Esophagus muscularis mucosa (tissue), 4 donors: ENCODE measurements around the gene CCSAP. TPM values are rescaled to one million over a fixed set of nuclear protein-coding genes. Genes with fewer than 3 reads are reported as not detected.
A peak's percentile ranks its signal among the peaks of the same experiment; 100 is the strongest.
"Not testable (repeated sequence)": the region's sequence is repeated elsewhere in the genome, so short reads cannot be mapped to it uniquely, and the experiment has no call there.

Source experiments
- DNase-seq: peaks from one replicate; pipeline ENCODE4 v3.0.0-alpha.2; 2017; ENCODE audit errors: extremely low spot score
- H3K27ac ChIP-seq, 4 donors: fragments of 200-600 bp; sonication (generic); replicated peaks in 1 of 4; 1 replicate in 3 of 4; 2 replicates in 1 of 4; pipeline ENCODE4 v1.5.1; 2016 to 2019; ENCODE audit warnings: mild to moderate bottlenecking in 1 of 4
- H3K27me3 ChIP-seq, 4 donors: fragments of 200-600 bp; sonication (generic); one replicate each; pipeline versions ENCODE4 v1.5.1 to v1.6.0; 2016 to 2019
- H3K36me3 ChIP-seq, 4 donors: fragments of 200-600 bp; sonication (generic); one replicate each; pipeline ENCODE4 v1.5.1; 2016 to 2019
- H3K4me1 ChIP-seq, 4 donors: fragments of 200-600 bp; sonication (generic); one replicate each; pipeline ENCODE4 v1.5.1; 2016 to 2019
- H3K4me3 ChIP-seq, 4 donors: fragments of 200-600 bp; sonication (generic); 1 replicate in 2 of 4; 2 replicates in 2 of 4; pipeline ENCODE4 v1.5.1; 2016 to 2019; ENCODE audit warnings: mild to moderate bottlenecking in 4 of 4, moderate library complexity in 1 of 4
- H3K9me3 ChIP-seq, 4 donors: fragments of 200-600 bp; sonication (generic); 1 replicate in 3 of 4; 2 replicates in 1 of 4; pipeline ENCODE4 v1.5.1; 2016 to 2019
- CTCF ChIP-seq, 3 experiments: fragments of 200-600 bp in 2 of 3; fragments of 450-650 bp in 1 of 3; sonication (generic) in 2 of 3; IDR thresholded peaks; one replicate each; pipeline ENCODE4 v1.5.1; 2017 to 2019; ENCODE audit warnings: antibody characterized with exemption in 3 of 3, mild to moderate bottlenecking in 2 of 3, moderate library complexity in 1 of 3
- EP300 ChIP-seq: sonication (generic); formaldehyde crosslinking; IDR thresholded peaks from one replicate; pipeline ENCODE4 v1.6.1; 2017; ENCODE audit warnings: antibody characterized with exemption
- POLR2A ChIP-seq: fragments of 450-650 bp; IDR thresholded peaks from one replicate; pipeline ENCODE4 v1.6.1; 2017; ENCODE audit warnings: antibody characterized with exemption, moderate library complexity, mild to moderate bottlenecking, low read depth
- POLR2AphosphoS5 ChIP-seq, 2 donors: sonication (generic); formaldehyde crosslinking; IDR thresholded peaks; one replicate each; pipeline ENCODE4 v1.6.1; 2017; ENCODE audit warnings: antibody characterized with exemption in 2 of 2
- WGBS: methylation state at CpG from one replicate; pipeline ENCODE4 v1.1.5; 2018; 5-methylcytosine and 5-hydroxymethylcytosine counted together
- intact Hi-C: fragments of 100-400 bp; cut with DNase I; formaldehyde crosslinking; loops from one replicate; pipeline ENCODE4 v1.15.1; 2023
- total RNA-seq, 4 donors: library from RNA; depleted of rRNA; stranded (reverse); fragments of >200 nt; gene quantifications; one replicate each; pipeline versions ENCODE4 v1.1.0 to v1.2.1, GENCODE V29; 2016

Gene CCSAP
- total RNA-seq, 4 donors from 2014 or later: 4.1 to 5.1 (median 4.7) TPM

- H3K27me3 ChIP-seq: no peaks in the 10 kb centered on the region
- intact Hi-C loops: no loop called here
- peaks cover 0 to 10% (median 0%) of the 10 kb centered on the region in 4 donors for H3K36me3 ChIP-seq
- DNase-seq: no peak
- peaks cover 8 to 29% (median 26%) of the 10 kb centered on the region in 4 donors for H3K4me1 ChIP-seq
- no peak overlapping the region for H3K4me3 ChIP-seq
- H3K9me3 ChIP-seq: peaks cover 0 to 4% (median 0%) of the 10 kb centered on the region in 4 donors
- H3K27ac ChIP-seq: no peak overlapping the region
- 94% methylated on average over 4 of the region's 4 CpGs for WGBS
- TF ChIP-seq POLR2AphosphoS5 (IDR thresholded peaks at IDR 0.05): no peak
- TF ChIP-seq CTCF (IDR thresholded peaks at IDR 0.05): no peak
- TF ChIP-seq EP300: no peak
- no peak for TF ChIP-seq POLR2A
Observed at GRCh38 chr1:229339086-229339485, 3.8 kb downstream of the CCSAP start.

DNA sequence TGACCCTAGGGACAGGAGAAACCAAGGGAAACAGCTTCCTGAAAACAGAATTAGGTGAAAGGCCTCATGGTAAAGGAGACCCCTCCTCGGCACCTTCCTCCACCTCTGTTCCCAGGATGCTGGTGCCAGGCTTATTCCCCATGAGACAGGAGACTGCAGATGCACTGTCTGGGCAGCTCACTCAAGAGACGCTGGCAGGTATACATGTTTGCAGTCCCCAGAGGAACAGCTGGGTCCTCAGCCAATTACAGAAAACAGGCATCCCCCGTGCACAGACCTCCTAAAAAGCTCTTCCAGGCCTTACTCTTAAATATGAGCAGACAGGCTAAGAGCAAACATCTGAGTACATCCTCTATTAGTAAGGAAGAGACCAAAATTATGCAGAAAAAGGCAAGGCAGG, 6.5 kb downstream of the CCSAP start:
- WGBS: 84% methylated on average over 3 of the region's 3 CpGs
- Histone ChIP-seq H3K27ac (no peak overlapping the region), H3K36me3 (peaks cover 0 to 10% (median 0%) of the 10 kb centered on the region in 4 donors), H3K9me3 (peaks cover 0 to 4% (median 0%) of the 10 kb centered on the region in 4 donors), H3K4me1 (peaks cover 3 to 10% (median 8%) of the 10 kb centered on the region in 4 donors), H3K4me3 (no peak overlapping the region), H3K27me3 (no peaks in the 10 kb centered on the region)
- TF ChIP-seq POLR2A: no peak
- TF ChIP-seq POLR2AphosphoS5 (IDR thresholded peaks at IDR 0.05): no peak
- no peak for TF ChIP-seq EP300
- TF ChIP-seq CTCF (IDR thresholded peaks at IDR 0.05): no peak
- intact Hi-C loops: no loop called here
- DNase-seq: no peak

DNA sequence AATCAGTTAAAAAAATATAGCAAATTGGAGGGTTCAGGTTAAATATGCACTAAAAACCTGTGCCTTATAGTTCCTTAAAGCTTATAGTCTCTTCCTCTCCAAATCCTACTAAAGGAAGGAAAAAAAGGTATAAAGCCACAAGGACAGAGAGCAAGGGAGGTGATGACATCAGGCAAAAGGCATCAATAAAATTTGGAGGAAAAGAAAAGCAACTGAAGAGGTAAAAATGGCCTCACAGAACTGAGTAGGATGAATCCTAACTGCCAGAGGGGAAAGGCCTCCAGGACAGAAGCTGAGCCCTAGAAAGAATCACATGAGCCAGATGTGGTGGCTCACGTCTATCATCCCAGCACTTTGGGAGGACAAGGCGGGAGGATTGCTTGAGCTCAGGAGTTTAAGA, 8.1 kb downstream of the CCSAP start:
- H3K36me3 ChIP-seq: peaks cover 0 to 15% (median 0%) of the 10 kb centered on the region in 4 donors
- H3K4me3 ChIP-seq: no peak overlapping the region
- no peaks in the 10 kb centered on the region for H3K4me1 ChIP-seq
- H3K9me3 ChIP-seq: peaks cover 0 to 4% (median 0%) of the 10 kb centered on the region in 4 donors
- no peaks in the 10 kb centered on the region for H3K27me3 ChIP-seq
- no peak overlapping the region for H3K27ac ChIP-seq
- 90% methylated on average over 2 of the region's 2 CpGs for WGBS
- DNase-seq: no peak
- intact Hi-C loops: no loop called here
- no peak for TF ChIP-seq POLR2AphosphoS5 (IDR thresholded peaks at IDR 0.05)

DNA sequence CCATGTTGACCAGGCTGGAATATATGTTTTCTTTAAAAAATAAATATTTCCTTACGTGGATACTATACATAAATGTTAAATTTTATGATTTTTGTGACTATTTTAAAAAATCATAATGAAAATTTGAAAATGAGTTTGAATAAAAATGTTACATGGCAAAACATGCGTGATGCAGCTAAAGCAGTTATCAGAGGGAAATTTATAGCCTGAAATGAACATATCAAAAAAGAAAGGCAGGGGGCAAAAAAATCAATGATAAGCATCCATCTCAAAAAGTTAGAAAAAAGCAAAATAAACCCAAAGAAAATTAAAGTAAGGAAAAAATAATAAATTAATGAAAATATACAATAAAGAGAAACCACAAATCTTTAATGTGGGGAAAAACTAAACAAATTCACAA, 8.6 kb downstream of the CCSAP start:
- Histone ChIP-seq H3K4me1 (no peaks in the 10 kb centered on the region), H3K4me3 (no peak overlapping the region), H3K27ac (no peak overlapping the region), H3K27me3 (no peaks in the 10 kb centered on the region), H3K36me3 (peaks cover 0 to 18% (median 0%) of the 10 kb centered on the region in 4 donors), H3K9me3 (peaks cover 0 to 4% (median 0%) of the 10 kb centered on the region in 4 donors)
- no peak for DNase-seq
- intact Hi-C loops: no loop called here
- no peak for TF ChIP-seq CTCF (IDR thresholded peaks at IDR 0.05)
- TF ChIP-seq POLR2A: no peak
- TF ChIP-seq EP300: no peak
- TF ChIP-seq POLR2AphosphoS5 (IDR thresholded peaks at IDR 0.05): no peak
- 69% methylated on average over 2 of the region's 2 CpGs for WGBS

- no peaks in the 10 kb centered on the region for H3K27me3 ChIP-seq
- no peak overlapping the region for H3K4me3 ChIP-seq
- TF ChIP-seq POLR2AphosphoS5 (IDR thresholded peaks at IDR 0.05) (no peak), EP300 (no peak), POLR2A (no peak)
- peaks cover 0 to 5% (median 0%) of the 10 kb centered on the region in 4 donors for H3K4me1 ChIP-seq
- no peaks in the 10 kb centered on the region for H3K9me3 ChIP-seq
- WGBS: 90% methylated on average over 7 of the region's 7 CpGs
- peak; percentile 57 for DNase-seq
- peaks cover 6 to 47% (median 16%) of the 10 kb centered on the region in 4 donors for H3K36me3 ChIP-seq
- no peak overlapping the region for H3K27ac ChIP-seq
- intact Hi-C loops: no loop called here
Observed at GRCh38 chr1:229328598-229329362, 14.1 kb downstream of the CCSAP start.

DNA sequence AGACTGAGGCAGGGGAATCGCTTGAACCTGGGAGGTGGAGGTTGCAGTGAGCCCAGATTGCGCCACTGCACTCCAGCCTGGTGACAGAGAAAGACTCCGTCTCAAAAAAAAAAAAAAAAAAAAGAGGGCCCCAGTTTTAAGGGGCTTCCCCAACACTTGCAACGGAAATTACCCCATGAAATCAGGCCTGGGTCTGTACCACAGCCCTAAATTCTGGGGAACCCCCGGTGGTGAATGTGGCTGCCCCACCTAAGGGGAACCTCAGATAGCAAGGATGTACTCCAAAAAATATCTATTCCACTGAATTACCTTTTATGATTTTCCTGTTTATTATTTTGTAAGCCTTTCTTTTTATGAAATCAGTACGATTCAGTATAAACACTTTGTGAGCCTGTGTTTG, 15.1 kb downstream of the CCSAP start:
- H3K4me3 ChIP-seq, intact Hi-C loops, H3K9me3 ChIP-seq, H3K4me1 ChIP-seq, DNase-seq, H3K27ac ChIP-seq, H3K27me3 ChIP-seq: not testable (repeated sequence)
- 97% methylated on average over 6 of the region's 6 CpGs for WGBS
- peaks cover 16 to 57% (median 24%) of the 10 kb centered on the region in 4 donors for H3K36me3 ChIP-seq
